HepG2 (cell line): Measurements from ENCODE around the gene TSPAN3. TPM values are rescaled to one million over a fixed set of nuclear protein-coding genes. Genes with fewer than 3 reads are reported as not detected.

Source experiments
- CENPX ChIP-seq: sonication (generic); formaldehyde crosslinking; IDR thresholded peaks from 2 replicates; pipeline ENCODE4 v1.9.0; 2021; ENCODE audit warnings: mild to moderate bottlenecking, missing genetic modification reagents, moderate library complexity
- DNMT1 ChIP-seq: sonication (generic); formaldehyde crosslinking; IDR thresholded peaks from 2 replicates; pipeline ENCODE4 v1.5.1; 2020; ENCODE audit warnings: mild to moderate bottlenecking, missing genetic modification reagents
- GPBP1L1 ChIP-seq: sonication (generic); formaldehyde crosslinking; IDR thresholded peaks from 2 replicates; pipeline ENCODE4 v1.5.0; 2020; ENCODE audit warnings: mild to moderate bottlenecking, missing genetic modification reagents
- GTF3A ChIP-seq: sonication (generic); formaldehyde crosslinking; conservative IDR thresholded peaks from 2 replicates; pipeline ENCODE4 v1.4.0; 2020; ENCODE audit warnings: mild to moderate bottlenecking, missing genetic modification reagents
- HNRNPK ChIP-seq: fragments of 200-400 bp; formaldehyde crosslinking; IDR thresholded peaks from 2 replicates; pipeline ENCODE4 v1.6.1; 2018; ENCODE audit warnings: low read length, low read depth, moderate library complexity, mild to moderate bottlenecking; ENCODE audit not compliant: poor library complexity, severe bottlenecking
- JUN ChIP-seq: sonication (generic); formaldehyde crosslinking; IDR thresholded peaks from 2 replicates; pipeline ENCODE4 v1.4.0; 2020; ENCODE audit warnings: mild to moderate bottlenecking, missing genetic modification reagents
- KLF13 ChIP-seq: sonication (generic); formaldehyde crosslinking; IDR thresholded peaks from 2 replicates; pipeline ENCODE4 v1.4.0; 2020; ENCODE audit warnings: mild to moderate bottlenecking, missing genetic modification reagents
- MAFG ChIP-seq: sonication (generic); formaldehyde crosslinking; IDR thresholded peaks from 2 replicates; pipeline ENCODE4 v1.5.1; 2020; ENCODE audit warnings: mild to moderate bottlenecking, missing genetic modification reagents
- MLX ChIP-seq: IDR thresholded peaks from 2 replicates; pipeline ENCODE4 v1.6.1; 2016
- NAIF1 ChIP-seq: sonication (generic); formaldehyde crosslinking; IDR thresholded peaks from 2 replicates; pipeline ENCODE4 v1.5.0; 2020; ENCODE audit warnings: mild to moderate bottlenecking, missing genetic modification reagents, borderline replicate concordance
- NCOA2 ChIP-seq: sonication (generic); formaldehyde crosslinking; IDR thresholded peaks from 2 replicates; pipeline ENCODE4 v1.8.0; 2022; ENCODE audit warnings: inconsistent platforms
- NR2F1 ChIP-seq, 2 experiments: fragments of 450-650 bp in 1 of 2; formaldehyde crosslinking in 1 of 2; IDR thresholded peaks; 2 replicates each; pipeline versions ENCODE4 v1.5.0 to v1.6.1; 2016 to 2020; ENCODE audit warnings: mild to moderate bottlenecking in 1 of 2, missing compliant biosample characterization in 1 of 2, missing genetic modification reagents in 1 of 2, moderate library complexity in 1 of 2
- PHF5A ChIP-seq: IDR thresholded peaks from one replicate; pipeline ENCODE4 v1.6.1; 2018; ENCODE audit warnings: low read depth, missing genetic modification reagents; ENCODE audit not compliant: unreplicated experiment
- PPARG ChIP-seq: conservative IDR thresholded peaks from 2 replicates; pipeline ENCODE4 v1.6.1; 2016; ENCODE audit warnings: missing biosample characterization, missing genetic modification reagents
- RNF219 ChIP-seq: sonication (generic); formaldehyde crosslinking; IDR thresholded peaks from 2 replicates; pipeline ENCODE4 v1.5.0; 2020; ENCODE audit warnings: mild to moderate bottlenecking, missing genetic modification reagents
- SPEN ChIP-seq: sonication (generic); formaldehyde crosslinking; IDR thresholded peaks from 2 replicates; pipeline ENCODE4 v1.5.1; 2020; ENCODE audit warnings: low read depth, mild to moderate bottlenecking, missing genetic modification reagents
- ZBTB4 ChIP-seq: sonication (generic); formaldehyde crosslinking; IDR thresholded peaks from 2 replicates; pipeline ENCODE4 v1.4.0; 2020; ENCODE audit warnings: missing genetic modification reagents, mild to moderate bottlenecking, borderline replicate concordance
- ZFY ChIP-seq: sonication (generic); formaldehyde crosslinking; IDR thresholded peaks from 2 replicates; pipeline ENCODE4 v1.4.0; 2020; ENCODE audit warnings: missing genetic modification reagents
- ZNF207 ChIP-seq: fragments of 450-650 bp; IDR thresholded peaks from 2 replicates; pipeline ENCODE4 v1.6.1; 2016; ENCODE audit warnings: antibody characterized with exemption, borderline replicate concordance
- ZNF256 ChIP-seq: sonication (generic); formaldehyde crosslinking; conservative IDR thresholded peaks from 2 replicates; pipeline ENCODE4 v1.4.0; 2020; ENCODE audit warnings: missing genetic modification reagents
- ZNF543 ChIP-seq: sonication (generic); formaldehyde crosslinking; IDR thresholded peaks from 2 replicates; pipeline ENCODE4 v1.4.0; 2020; ENCODE audit warnings: mild to moderate bottlenecking, missing genetic modification reagents
- ZNF597 ChIP-seq: sonication (generic); formaldehyde crosslinking; IDR thresholded peaks from 2 replicates; pipeline ENCODE4 v1.5.0; 2020; ENCODE audit warnings: missing genetic modification reagents
- polyA plus RNA-seq, 8 experiments: library from polyadenylated mRNA; depleted of rRNA in 3 of 8; stranded (reverse) in 7 of 8; unstranded in 1 of 8; fragments of >200 nt; fragmentation: Illumina TruSeq in 4 of 8; extraction: Trizol in 4 of 8; gene quantifications; 2 replicates each; pipeline versions ENCODE4 v1.2.1 to v1.2.3, GENCODE V29; 2011 to 2016; ENCODE audit warnings: low read depth in 4 of 8, missing spikeins in 1 of 8, mixed read lengths in 1 of 8; ENCODE audit not compliant: insufficient read depth in 1 of 8
- total RNA-seq, 5 experiments: library from RNA; depleted of rRNA; stranded (reverse); fragments of >200 nt; fragmentation: Illumina TruSeq; extraction: Trizol; gene quantifications; 2 replicates each; pipeline ENCODE4 v1.2.3, GENCODE V29; 2016; ENCODE audit warnings: low read depth in 1 of 5

TSPAN3 gene
- total and polyA plus RNA-seq, 2 of the 13 experiments (the other 11 are each of a cell fraction or from before 2014, with no cell fraction given): 167 to 170 TPM

GRCh38 chr15:77032052-77032646 is 38.8 kb downstream of the TSPAN3 start (continued):
- TF ChIP-seq RNF219 (CRISPR knock-in tag): no peak
- TF ChIP-seq ZNF207: no peak
- no peak for TF ChIP-seq KLF13 (CRISPR knock-in tag)
- no peak for TF ChIP-seq GTF3A (CRISPR knock-in tag)
- peak; percentile 82 for TF ChIP-seq ZFY
- TF ChIP-seq HNRNPK: no peak
- no peak for TF ChIP-seq NAIF1 (CRISPR knock-in tag)
- TF ChIP-seq CENPX (CRISPR knock-in tag): no peak
- peak; percentile 84 for TF ChIP-seq ZNF543 (CRISPR knock-in tag)
- TF ChIP-seq DNMT1 (CRISPR knock-in tag): 0 out of 2 replicates have a peak, but pooled peaks have one; percentile 18
- TF ChIP-seq NR2F1 (CRISPR knock-in tag; IDR thresholded peaks at IDR 0.05): peak; percentile 88 to 92
- peak; percentile 85 for TF ChIP-seq SPEN (CRISPR knock-in tag)
- peak; percentile 64; the same call in 1 of the 2 replicates for TF ChIP-seq PPARG
- TF ChIP-seq GPBP1L1: no peak
- TF ChIP-seq PHF5A (CRISPR knock-in tag): no peak
- TF ChIP-seq MAFG (CRISPR knock-in tag): no peak
- TF ChIP-seq MLX: no peak
- peak; percentile 60; the same call in 1 of the 2 replicates for TF ChIP-seq NCOA2 (CRISPR knock-in tag)
- TF ChIP-seq ZNF256 (CRISPR knock-in tag): no peak
- TF ChIP-seq JUN: no peak
- TF ChIP-seq ZNF597: no peak
- TF ChIP-seq ZBTB4 (CRISPR knock-in tag): no peak; the same call in 1 of the 2 replicates
